Memory B cell (primary cell): ENCODE data around the gene PRKACA.
A peak's percentile ranks its signal among the peaks of the same experiment; 100 is the strongest.

Source experiments
- ATAC-seq: fragments of 150-1000 bp; cut with Tn5 transposase; 2 replicates; pipeline ENCODE4 v1.10.0; 2021; ENCODE audit warnings: low read depth, mild to moderate bottlenecking, moderate library complexity
- DNase-seq, 2 donors: peaks; one replicate each; pipeline ENCODE4 v3.0.0; 2022; ENCODE audit warnings: low spot score in 2 of 2
- H3K27ac Mint-ChIP-seq: one replicate; pipeline ENCODE4 v1.8.0; 2022; ENCODE audit warnings: mild to moderate bottlenecking, moderate library complexity, mixed read lengths
- H3K27me3 Mint-ChIP-seq: one replicate; pipeline ENCODE4 v1.8.0; 2022; ENCODE audit warnings: mixed read lengths
- H3K36me3 Mint-ChIP-seq: one replicate; pipeline ENCODE4 v1.8.0; 2022; ENCODE audit warnings: mild to moderate bottlenecking, mixed read lengths
- H3K4me1 Mint-ChIP-seq: one replicate; pipeline ENCODE4 v1.8.0; 2022; ENCODE audit warnings: mixed read lengths
- H3K4me3 Mint-ChIP-seq: one replicate; pipeline ENCODE4 v1.8.0; 2022; ENCODE audit warnings: mild to moderate bottlenecking, moderate library complexity, mixed read lengths
- H3K9me3 Mint-ChIP-seq: one replicate; pipeline ENCODE4 v1.8.0; 2022; ENCODE audit warnings: mixed read lengths

PRKACA gene

DNA sequence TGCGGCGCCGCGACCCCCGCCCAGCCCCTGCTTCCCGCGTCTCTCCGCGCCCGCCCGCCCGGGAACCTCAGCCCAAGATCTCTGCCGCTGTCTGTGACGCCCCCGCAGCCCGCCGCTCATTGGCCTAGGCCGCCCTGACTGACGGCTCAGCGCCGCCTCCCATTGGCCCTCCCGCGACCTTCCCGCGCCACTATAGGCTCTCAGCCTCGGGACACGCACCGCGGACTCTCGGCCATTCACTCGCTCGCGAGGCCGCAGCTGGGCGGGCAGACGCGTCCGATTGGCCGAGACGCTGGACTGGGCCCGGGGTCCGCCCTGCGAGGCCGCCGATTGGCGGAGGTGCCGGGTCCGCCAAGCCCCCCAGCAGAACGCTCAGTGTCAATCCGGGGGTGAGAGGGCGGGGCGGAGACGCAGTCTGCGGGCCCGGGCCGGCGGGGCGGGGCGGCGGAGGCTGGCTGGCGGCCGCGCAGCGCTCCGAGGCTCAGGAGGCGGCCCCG lies at the start of gene PRKACA:
Gene PRKACA, minus strand, starts transcription at position 95 of the 497 bp plus-strand sequence. CDS start 215 bp downstream, outside the sequence.
- H3K27ac Mint-ChIP-seq: peak within 1 kb of the TSS; percentile 90
- no peaks in the 10 kb centered on the region for H3K27me3 Mint-ChIP-seq
- H3K9me3 Mint-ChIP-seq: no peaks in the 10 kb centered on the region
- peak; percentile 92 to 96 for DNase-seq
- no peaks in the 10 kb centered on the region for H3K36me3 Mint-ChIP-seq
- peak within 1 kb of the TSS; percentile 95 for H3K4me3 Mint-ChIP-seq
- ATAC-seq: peak; percentile 92
- peaks cover 27% of the 10 kb centered on the region for H3K4me1 Mint-ChIP-seq

DNA sequence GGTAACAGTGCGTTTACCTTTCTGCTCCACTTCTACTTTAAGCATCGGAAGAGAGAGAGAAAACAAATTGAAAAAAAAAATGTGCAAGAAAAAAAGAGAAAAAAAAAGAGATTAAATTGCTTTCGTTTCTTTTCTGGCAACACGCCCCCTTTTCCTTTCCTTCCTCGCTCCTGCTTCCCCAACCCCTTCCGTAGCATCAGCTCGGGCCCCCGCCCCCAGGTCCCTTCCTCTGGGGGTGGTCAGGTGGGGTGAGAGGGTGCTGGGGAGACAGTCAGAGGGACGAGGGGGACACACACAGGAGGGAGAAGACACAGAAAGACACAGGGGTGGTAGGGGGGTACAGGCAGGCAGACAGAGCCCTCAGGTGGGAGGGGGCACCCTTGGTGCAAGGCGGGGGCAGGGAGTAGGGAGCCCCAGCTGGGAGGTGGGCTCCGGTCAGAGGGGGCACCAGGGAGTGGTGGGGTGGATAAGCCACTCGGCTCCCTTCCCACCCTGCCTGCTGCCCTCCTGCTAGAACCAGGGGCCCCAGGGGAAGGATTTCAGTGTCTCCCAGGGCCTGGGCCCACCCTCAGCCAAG lies 49.5 kb upstream of the PRKACA start:
- Mint-ChIP-seq H3K27me3 (peaks cover 28% of the 10 kb centered on the region), H3K36me3 (peaks cover 5% of the 10 kb centered on the region), H3K4me1 (peaks cover 21% of the 10 kb centered on the region), H3K27ac (peak overlapping the region; percentile 77), H3K4me3 (peak overlapping the region; percentile 76), H3K9me3 (peaks cover 4% of the 10 kb centered on the region)
- DNase-seq: no peak
- ATAC-seq: peak; percentile 10

DNA sequence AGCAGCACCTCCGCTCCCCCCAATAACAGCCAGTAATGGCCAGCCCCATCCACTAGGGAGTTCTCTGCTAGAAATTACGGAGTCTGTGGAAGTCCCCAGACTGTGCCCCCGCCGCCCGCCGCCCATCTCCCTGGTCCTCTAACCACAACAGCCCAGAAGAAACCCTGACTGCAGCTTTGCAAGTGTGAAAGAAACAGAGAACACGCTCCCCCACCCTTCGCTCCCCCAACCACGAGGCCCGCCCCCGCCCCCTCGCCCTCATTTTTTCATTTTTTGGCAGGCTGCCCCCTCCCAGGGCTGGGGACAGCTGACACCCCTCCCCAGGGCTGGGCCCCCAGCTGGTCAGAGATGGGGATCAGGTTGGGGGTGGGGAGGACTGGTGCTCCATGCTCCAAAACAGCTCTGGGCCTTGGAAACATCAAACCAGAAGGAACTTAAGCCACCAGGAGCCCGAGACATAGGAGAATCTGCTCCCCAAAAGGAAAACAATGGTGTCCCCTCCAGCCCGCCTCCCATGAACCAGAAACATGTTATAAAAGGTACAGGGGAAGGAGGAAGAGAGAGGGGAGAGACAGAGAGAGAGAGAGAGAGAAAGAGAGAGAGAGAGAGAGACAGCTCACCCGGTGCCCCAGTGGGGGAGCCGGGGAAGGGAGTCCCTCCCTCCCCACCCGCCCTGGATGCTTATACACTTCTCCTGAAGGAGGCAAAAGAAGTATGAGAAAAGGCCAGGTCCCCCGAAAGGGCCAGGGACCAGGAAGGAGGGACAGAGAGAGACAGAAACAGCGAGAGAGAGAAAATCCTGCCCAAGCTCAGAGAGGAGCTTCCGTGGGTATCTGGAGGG lies 48.6 kb upstream of the PRKACA start:
- H3K27ac Mint-ChIP-seq: peak overlapping the region; percentile 77
- ATAC-seq: peak; percentile 17
- peak overlapping the region; percentile 76 for H3K4me3 Mint-ChIP-seq
- peaks cover 21% of the 10 kb centered on the region for H3K4me1 Mint-ChIP-seq
- H3K27me3 Mint-ChIP-seq: peaks cover 28% of the 10 kb centered on the region
- DNase-seq: no peak
- H3K36me3 Mint-ChIP-seq: peaks cover 5% of the 10 kb centered on the region
- peaks cover 4% of the 10 kb centered on the region for H3K9me3 Mint-ChIP-seq

DNA sequence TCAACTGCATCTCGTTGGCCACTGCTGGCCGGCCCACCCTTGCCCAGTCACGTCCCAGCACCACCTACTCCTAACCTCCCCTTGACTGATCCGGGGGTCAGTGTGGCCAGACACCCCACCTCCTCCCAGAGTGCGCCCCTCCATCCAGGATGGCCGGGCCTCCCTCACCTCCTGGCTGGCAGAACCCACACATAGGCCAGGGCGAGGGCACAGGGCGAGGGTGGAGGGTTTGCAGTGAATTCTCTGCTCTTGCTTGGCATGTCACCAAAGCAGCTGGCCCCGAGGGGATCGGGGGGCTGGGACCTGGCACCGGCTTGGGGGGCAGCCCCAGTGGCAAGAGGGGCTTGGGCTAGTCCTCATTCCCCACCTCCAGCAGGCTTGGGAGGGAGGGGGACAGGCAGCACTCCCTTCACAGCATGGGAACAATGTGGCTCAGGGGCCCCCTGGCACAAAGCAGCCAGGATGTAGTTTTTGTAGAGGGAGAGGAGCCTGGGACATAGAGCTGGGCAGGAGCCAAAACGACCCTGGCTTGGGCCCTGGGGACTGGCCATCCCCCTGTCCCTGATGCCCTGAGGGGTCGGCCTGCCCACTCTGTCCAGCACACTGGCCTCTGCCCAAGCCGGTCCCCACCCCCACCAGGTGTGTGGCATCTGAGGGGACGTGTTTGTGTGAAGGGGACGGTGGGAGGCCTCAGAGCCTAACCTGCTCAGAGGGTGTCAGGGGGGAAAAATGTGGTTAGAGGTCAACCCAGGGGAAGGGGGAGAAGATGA lies 47.3 kb upstream of the PRKACA start:
- no peak for DNase-seq
- Mint-ChIP-seq H3K27ac (no peak overlapping the region), H3K4me1 (peaks cover 17% of the 10 kb centered on the region), H3K36me3 (peaks cover under 1% of the 10 kb centered on the region), H3K27me3 (peaks cover 27% of the 10 kb centered on the region), H3K4me3 (no peak overlapping the region), H3K9me3 (no peaks in the 10 kb centered on the region)
- ATAC-seq: no peak

DNA sequence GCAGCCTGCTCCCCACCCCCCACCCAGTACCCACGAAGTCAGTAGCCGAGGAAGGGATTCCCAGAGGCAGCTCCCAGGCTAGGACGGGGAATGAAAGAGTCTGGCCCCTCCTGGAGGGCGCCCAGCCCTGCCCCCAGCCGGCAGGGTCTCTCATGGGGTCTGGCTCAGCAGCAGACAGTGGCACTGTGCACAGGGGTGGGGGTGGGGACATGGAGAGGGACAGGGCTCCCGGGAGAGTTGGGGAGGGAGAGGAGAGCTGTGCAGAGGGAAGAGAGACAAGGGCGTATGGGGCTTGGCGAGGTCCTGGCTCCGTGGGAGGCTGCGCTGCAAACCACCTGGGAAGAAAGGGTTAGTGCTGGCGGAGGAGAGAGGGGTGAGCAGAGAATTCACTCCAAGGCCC lies 46.5 kb upstream of the PRKACA start:
- H3K27ac Mint-ChIP-seq: no peak overlapping the region
- no peak for ATAC-seq
- H3K9me3 Mint-ChIP-seq: no peaks in the 10 kb centered on the region
- peaks cover 26% of the 10 kb centered on the region for H3K27me3 Mint-ChIP-seq
- H3K4me1 Mint-ChIP-seq: peaks cover 17% of the 10 kb centered on the region
- no peaks in the 10 kb centered on the region for H3K36me3 Mint-ChIP-seq
- H3K4me3 Mint-ChIP-seq: no peak overlapping the region
- no peak for DNase-seq

DNA sequence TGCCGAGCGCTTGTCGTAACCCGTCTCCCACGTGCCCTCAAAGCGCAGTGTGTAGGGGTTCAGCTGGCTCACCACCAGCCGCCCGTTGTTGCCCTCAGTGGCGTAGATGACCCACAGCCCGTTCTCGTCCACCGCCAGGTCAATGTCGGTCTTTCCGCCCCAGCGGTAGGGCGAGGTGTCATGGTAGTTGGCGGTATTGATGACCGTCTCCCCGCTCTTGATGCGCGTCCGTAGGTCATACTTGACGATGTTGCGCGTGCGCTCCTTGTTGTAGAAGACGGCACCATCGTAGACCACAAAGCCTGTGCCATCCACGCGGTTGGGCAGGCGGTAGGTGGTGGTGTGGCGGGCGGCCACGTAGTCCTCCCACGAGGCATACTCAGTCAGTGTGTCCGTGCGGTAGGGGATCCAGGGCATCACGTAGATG lies 45.3 kb upstream of the PRKACA start:
- Mint-ChIP-seq H3K4me1 (peaks cover 14% of the 10 kb centered on the region), H3K27me3 (peaks cover 19% of the 10 kb centered on the region), H3K36me3 (no peaks in the 10 kb centered on the region), H3K4me3 (no peak overlapping the region), H3K9me3 (no peaks in the 10 kb centered on the region), H3K27ac (no peak overlapping the region)
- DNase-seq (no peak), ATAC-seq (no peak)

DNA sequence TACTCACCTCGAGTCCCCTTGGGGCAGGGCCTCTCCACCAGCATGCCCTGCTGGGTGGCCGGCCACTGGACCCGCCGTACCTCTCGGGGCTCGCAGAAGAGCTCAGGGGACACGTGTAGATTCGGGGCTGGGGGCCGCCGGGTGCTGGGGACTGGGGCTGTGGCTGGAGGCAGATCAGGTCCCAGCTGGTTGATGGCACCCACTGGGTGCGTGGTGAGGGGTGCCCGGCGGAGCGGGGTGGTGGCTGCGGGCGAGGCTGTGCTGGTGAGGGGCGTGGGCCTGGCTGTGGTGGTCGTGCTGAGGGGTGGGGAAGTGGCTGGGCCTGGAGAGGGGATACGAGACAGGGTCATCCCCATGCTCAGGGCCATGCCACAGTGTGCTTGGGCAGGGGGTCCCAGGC lies 43.7 kb upstream of the PRKACA start:
- H3K9me3 Mint-ChIP-seq: no peaks in the 10 kb centered on the region
- no peak overlapping the region for H3K27ac Mint-ChIP-seq
- no peak for ATAC-seq
- H3K4me1 Mint-ChIP-seq: peaks cover 1% of the 10 kb centered on the region
- H3K36me3 Mint-ChIP-seq: no peaks in the 10 kb centered on the region
- H3K4me3 Mint-ChIP-seq: no peak overlapping the region
- peaks cover 13% of the 10 kb centered on the region for H3K27me3 Mint-ChIP-seq
- DNase-seq: no peak

DNA sequence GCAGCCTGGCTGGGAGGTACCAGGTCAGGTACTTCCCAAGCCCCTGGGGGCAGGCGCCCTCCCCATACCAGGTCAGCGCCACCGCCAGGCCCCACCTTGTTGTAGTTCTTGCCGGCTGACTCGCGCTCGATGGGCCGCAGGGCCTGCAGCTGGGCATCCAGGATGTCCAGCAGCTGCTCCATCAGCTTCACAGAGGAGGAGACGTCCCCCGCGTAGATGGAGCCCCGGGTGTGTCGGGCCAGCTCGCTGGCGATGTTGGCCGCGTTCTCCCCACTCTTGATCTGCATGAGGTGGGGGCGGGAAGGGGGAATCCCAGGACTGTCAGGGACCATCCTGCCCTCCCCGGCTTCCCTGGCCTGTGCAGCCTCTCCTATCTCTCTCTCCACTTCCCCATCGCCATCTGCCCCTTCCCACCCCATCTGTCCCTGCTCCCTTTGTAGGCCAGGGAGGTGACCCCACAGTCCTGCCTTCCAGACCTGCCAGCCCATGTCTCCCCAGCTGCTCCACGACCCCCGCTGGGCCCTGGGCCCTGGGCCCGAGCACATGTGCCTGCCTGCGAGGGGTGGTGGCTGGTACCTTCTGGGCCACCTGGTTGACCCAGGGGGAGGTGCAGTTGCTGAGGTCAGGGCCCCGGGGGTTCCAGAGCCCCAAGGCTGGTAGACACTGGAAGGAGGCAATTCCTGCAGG lies 42.6 kb upstream of the PRKACA start:
- DNase-seq (no peak), ATAC-seq (no peak)
- H3K27me3 Mint-ChIP-seq: peaks cover 10% of the 10 kb centered on the region

DNA sequence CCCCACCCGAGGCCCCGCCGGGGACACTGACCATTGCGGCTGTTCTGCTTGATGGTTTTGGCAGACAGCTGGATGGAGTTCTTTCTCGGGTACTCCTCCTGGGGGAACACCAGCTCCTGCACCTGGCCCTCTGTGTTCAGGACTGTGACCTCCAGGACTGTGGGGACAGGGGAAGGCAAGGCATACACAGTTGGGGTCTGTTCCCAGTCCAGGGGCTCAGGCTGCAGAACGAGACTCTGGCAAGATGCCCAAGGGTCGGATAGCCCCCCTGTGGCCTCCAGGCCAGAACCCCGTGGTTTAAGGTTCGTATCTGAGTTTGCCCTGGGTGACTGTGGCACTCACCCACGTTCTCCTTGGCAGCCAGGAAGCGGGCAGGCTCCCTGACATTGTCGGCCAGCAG lies 41.5 kb upstream of the PRKACA start:
- DNase-seq (no peak), ATAC-seq (no peak)
- Mint-ChIP-seq H3K4me3 (no peak overlapping the region), H3K9me3 (no peaks in the 10 kb centered on the region), H3K27me3 (peaks cover 10% of the 10 kb centered on the region), H3K4me1 (no peaks in the 10 kb centered on the region), H3K27ac (no peak overlapping the region), H3K36me3 (peaks cover 2% of the 10 kb centered on the region)

More for the DNA sequence above, 42.6 kb upstream of the PRKACA start:
- H3K4me3 Mint-ChIP-seq: no peak overlapping the region
- no peaks in the 10 kb centered on the region for H3K4me1 Mint-ChIP-seq
- peaks cover 2% of the 10 kb centered on the region for H3K36me3 Mint-ChIP-seq
- H3K9me3 Mint-ChIP-seq: no peaks in the 10 kb centered on the region
- no peak overlapping the region for H3K27ac Mint-ChIP-seq

DNA sequence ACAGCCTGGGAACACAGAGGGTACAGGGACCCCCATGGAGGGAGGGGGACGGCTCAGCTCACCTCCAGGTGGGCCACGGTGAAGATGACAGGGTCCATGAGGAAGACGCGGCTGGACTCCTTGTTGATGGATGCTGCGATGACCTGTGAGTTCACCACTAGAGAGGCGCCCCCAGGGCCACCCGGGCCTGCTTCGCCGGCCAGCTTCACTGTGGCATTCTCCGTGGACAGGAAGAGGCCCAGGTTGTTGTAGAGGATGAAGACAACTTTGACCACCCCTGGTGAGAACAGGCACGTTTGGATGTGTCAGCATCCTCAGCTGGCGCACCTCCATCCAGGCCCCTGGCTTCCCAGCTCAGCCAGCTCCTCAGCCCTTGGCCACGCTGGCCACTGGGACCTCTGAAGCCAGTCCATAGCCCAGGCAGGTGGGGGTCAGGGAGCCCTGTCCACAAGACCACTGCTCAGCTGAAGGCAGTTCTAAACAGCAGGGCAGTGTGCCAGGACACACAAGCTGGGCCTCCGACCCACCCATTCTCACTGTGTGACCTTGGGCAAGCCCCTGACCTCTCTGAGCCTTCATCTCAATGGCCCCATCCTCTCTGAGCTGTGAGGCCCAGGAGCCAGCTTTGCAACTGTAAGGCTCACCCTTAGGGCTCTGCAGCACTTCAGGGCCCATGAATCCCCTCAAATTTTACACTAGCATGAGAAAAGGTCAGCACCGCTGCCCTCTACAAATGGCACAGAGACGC lies 40.9 kb upstream of the PRKACA start:
- no peaks in the 10 kb centered on the region for H3K9me3 Mint-ChIP-seq
- DNase-seq (no peak), ATAC-seq (no peak)
- H3K27ac Mint-ChIP-seq: no peak overlapping the region
- peaks cover 10% of the 10 kb centered on the region for H3K27me3 Mint-ChIP-seq
- H3K36me3 Mint-ChIP-seq: peaks cover 2% of the 10 kb centered on the region
- no peaks in the 10 kb centered on the region for H3K4me1 Mint-ChIP-seq
- H3K4me3 Mint-ChIP-seq: no peak overlapping the region

DNA sequence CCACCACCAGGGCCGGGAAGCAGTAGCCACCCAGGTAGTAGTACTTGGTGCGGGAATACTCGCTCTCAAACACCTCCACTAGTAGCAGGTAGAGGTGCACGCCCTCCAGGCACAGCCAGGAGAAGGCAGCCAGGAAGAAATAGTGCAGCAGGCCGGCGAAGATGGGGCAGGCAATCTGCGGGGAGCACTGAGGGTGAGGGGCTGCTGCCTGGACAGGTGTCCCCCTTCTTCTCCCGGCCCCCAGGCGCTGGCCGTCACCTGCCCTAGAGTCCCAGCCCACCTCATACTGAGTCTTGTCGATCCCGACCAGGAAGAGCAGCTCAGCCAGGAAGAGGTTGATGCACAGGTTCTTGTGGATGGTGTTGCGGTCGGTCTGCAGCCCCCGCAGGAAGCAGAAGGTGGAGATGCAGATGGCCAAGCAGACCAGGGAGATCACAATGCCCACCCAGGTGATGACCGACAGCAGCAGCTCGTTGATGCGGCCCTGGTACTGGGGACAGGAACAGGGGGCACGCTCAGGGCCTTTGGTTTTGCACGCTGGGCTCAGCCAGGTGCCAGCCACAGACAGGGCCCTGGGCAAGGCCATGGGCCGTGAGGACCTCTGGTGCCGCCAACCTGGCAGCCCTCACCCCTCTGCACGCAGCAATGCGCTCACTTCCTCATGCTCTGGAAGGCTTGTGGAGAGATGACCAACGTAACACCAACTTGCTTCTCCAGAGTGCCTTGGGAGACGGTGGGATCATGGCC lies 39.6 kb upstream of the PRKACA start:
- Mint-ChIP-seq H3K9me3 (no peaks in the 10 kb centered on the region), H3K27ac (no peak overlapping the region), H3K27me3 (peaks cover 4% of the 10 kb centered on the region), H3K4me3 (no peak overlapping the region), H3K36me3 (peaks cover 5% of the 10 kb centered on the region), H3K4me1 (no peaks in the 10 kb centered on the region)
- DNase-seq (no peak), ATAC-seq (no peak)

DNA sequence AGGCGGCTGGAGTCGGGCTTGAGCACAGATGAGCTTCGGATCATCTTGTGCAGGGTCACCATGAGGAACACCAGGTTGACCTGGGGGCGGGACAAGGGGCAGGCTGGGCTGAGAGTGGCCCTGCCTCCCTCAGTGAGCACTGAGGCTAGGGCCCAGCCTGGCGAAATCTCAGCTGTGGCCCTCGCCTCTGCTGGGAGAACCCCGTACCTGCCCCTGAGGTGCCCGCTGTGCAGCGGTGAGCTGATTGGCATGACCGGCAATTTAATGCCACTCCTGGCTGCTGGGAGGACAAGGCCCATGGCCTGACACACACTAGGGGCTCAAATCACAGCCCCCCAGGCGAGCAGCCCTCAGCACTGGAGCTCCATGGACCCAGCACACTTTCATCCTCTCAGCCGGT lies 38.6 kb upstream of the PRKACA start:
- no peak overlapping the region for H3K27ac Mint-ChIP-seq
- H3K4me1 Mint-ChIP-seq: no peaks in the 10 kb centered on the region
- peaks cover 4% of the 10 kb centered on the region for H3K27me3 Mint-ChIP-seq
- DNase-seq (no peak), ATAC-seq (no peak)
- no peaks in the 10 kb centered on the region for H3K9me3 Mint-ChIP-seq
- no peak overlapping the region for H3K4me3 Mint-ChIP-seq
- H3K36me3 Mint-ChIP-seq: peaks cover 5% of the 10 kb centered on the region
